Measurements from ENCODE around the gene IL32. TPM values are rescaled to one million over a fixed set of nuclear protein-coding genes. Genes with fewer than 3 reads are reported as not detected.
A peak's percentile ranks its signal among the peaks of the same experiment; 100 is the strongest.

Gene IL32
- total RNA-seq, 2 donors from 2014 or later, result 184 to 238 TPM

DNA sequence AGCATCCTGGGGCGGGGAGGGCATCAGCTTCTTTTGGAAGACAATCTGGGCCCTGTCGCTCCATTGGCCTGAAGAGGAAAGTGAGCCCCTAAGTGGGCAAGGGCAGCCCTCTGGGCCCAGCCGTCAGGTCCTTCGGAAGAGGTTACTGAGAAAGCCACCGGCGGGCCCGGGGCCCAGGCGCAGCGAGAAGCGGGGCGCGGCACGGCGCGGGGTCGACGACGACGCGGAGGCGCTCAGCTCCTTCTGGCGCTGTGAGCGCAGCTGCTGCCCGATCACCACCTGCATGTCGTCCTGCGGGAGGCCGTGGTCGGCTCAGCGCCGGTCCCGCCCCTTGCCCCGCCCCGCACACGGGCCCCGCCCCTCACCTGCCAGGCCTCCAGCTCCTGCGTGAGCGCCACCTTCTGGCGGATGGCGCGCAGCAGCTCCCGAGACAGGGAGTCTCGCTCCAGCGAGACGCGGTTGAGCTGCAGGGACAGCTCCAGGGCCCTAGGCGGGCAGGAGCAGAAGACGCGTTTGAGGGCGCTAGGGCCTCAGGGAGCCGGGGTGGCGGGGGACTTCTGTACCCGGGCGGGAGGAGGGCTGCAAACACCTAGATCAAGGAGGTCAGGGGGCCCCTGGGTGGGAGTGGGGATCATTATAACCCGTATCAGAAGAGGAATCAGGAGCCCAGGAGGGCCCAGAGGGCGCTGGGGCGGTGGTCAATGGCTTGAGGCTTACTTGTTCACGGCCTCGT is 37.3 kb upstream of the IL32 start:
- no peaks in the 10 kb centered on the region for H3K27me3 ChIP-seq
- peaks cover 0 to 9% of the 10 kb centered on the region in 2 donors for H3K36me3 ChIP-seq (replicated peaks in 1 of 2; ENCODE audit: insufficient read depth in 1 of 2, low read depth in 2 of 2)
- H3K4me3 ChIP-seq, result no peak overlapping the region
- WGBS, 2 donors, result 8 to 40% methylated on average over 10 to 58 of the region's 58 CpGs
- peak overlapping the region; percentile 62 to 84 (median 72) for H3K27ac ChIP-seq
- DNase-seq (peak; percentile 92 to 95 (median 92)), ATAC-seq (peak; percentile 65)
- no peaks in the 10 kb centered on the region for H3K9me3 ChIP-seq
- peaks cover 71% of the 10 kb centered on the region for H3K4me1 ChIP-seq
- TF ChIP-seq CTCF (IDR thresholded peaks at IDR 0.05), result peak; percentile 74 to 99 (median 90)
- TF ChIP-seq POLR2A (IDR thresholded peaks at IDR 0.05), result peak; percentile 69 to 77 (median 77)
- intact Hi-C loops (cut with DNase I), result no loop called here

GRCh38 chr16:3028716-3029319 is 36.6 kb upstream of the IL32 start:
- intact Hi-C loops (cut with DNase I), result no loop called here
- Histone ChIP-seq H3K27me3 (no peaks in the 10 kb centered on the region), H3K9me3 (no peaks in the 10 kb centered on the region), H3K4me1 (peaks cover 71% of the 10 kb centered on the region), H3K36me3 (replicated peaks in 1 of 2; ENCODE audit: insufficient read depth in 1 of 2, low read depth in 2 of 2) (peaks cover 0 to 9% of the 10 kb centered on the region in 2 donors), H3K4me3 (no peak overlapping the region), H3K27ac (peak overlapping the region in 1 of 4 donors; percentile 79)
- WGBS, 2 donors, result 64 to 77% methylated on average over 13 to 15 of the region's 15 CpGs
- no peak for TF ChIP-seq CTCF (IDR thresholded peaks at IDR 0.05)
- TF ChIP-seq POLR2A (IDR thresholded peaks at IDR 0.05), result no peak
- DNase-seq (peak in 1 of 4 donors; percentile 23), ATAC-seq (no peak)

GRCh38 chr16:3029491-3030221 is 35.8 kb upstream of the IL32 start:
- H3K9me3 ChIP-seq, result no peaks in the 10 kb centered on the region
- DNase-seq (peak in 1 of 4 donors; percentile 24), ATAC-seq (no peak)
- H3K36me3 ChIP-seq (replicated peaks in 1 of 2; ENCODE audit: insufficient read depth in 1 of 2, low read depth in 2 of 2), result peaks cover 0 to 9% of the 10 kb centered on the region in 2 donors
- no peaks in the 10 kb centered on the region for H3K27me3 ChIP-seq
- no peak overlapping the region for H3K27ac ChIP-seq
- peaks cover 74% of the 10 kb centered on the region for H3K4me1 ChIP-seq
- intact Hi-C loops (cut with DNase I), result no loop called here
- H3K4me3 ChIP-seq, result no peak overlapping the region
- TF ChIP-seq POLR2A (IDR thresholded peaks at IDR 0.05), result no peak
- TF ChIP-seq CTCF (IDR thresholded peaks at IDR 0.05), result no peak
- 64 to 84% methylated on average over 23 to 39 of the region's 59 CpGs for WGBS, 2 donors

GRCh38 chr16:3030222-3031212 is 34.9 kb upstream of the IL32 start:
- intact Hi-C loops (cut with DNase I), result no loop called here
- no peak overlapping the region for H3K4me3 ChIP-seq
- peaks cover 0 to 9% of the 10 kb centered on the region in 2 donors for H3K36me3 ChIP-seq (replicated peaks in 1 of 2; ENCODE audit: insufficient read depth in 1 of 2, low read depth in 2 of 2)
- no peak for TF ChIP-seq POLR2A (IDR thresholded peaks at IDR 0.05)
- no peak for TF ChIP-seq CTCF (IDR thresholded peaks at IDR 0.05)
- H3K9me3 ChIP-seq, result no peaks in the 10 kb centered on the region
- H3K27me3 ChIP-seq, result no peaks in the 10 kb centered on the region
- WGBS, 2 donors, result 85 to 86% methylated on average over 11 to 33 of the region's 33 CpGs
- H3K27ac ChIP-seq, result peak overlapping the region in 1 of 4 donors; percentile 56
- no peak for DNase-seq
- peaks cover 70% of the 10 kb centered on the region for H3K4me1 ChIP-seq
- ATAC-seq, result no peak
